HG02943 (cell line): ENCODE results near the gene ZNF761.
A peak's percentile ranks its signal among the peaks of the same experiment; 100 is the strongest.
"Not testable (repeated sequence)": the region's sequence is repeated elsewhere in the genome, so short reads cannot be mapped to it uniquely, and the experiment has no call there.

Source experiments
- ATAC-seq: cut with Tn5 transposase; IDR thresholded peaks from one replicate; pipeline ENCODE4 v1.9.1; 2021; ENCODE audit warnings: mild to moderate bottlenecking, low read depth, moderate library complexity; ENCODE audit not compliant: unreplicated experiment

The ZNF761 gene

DNA sequence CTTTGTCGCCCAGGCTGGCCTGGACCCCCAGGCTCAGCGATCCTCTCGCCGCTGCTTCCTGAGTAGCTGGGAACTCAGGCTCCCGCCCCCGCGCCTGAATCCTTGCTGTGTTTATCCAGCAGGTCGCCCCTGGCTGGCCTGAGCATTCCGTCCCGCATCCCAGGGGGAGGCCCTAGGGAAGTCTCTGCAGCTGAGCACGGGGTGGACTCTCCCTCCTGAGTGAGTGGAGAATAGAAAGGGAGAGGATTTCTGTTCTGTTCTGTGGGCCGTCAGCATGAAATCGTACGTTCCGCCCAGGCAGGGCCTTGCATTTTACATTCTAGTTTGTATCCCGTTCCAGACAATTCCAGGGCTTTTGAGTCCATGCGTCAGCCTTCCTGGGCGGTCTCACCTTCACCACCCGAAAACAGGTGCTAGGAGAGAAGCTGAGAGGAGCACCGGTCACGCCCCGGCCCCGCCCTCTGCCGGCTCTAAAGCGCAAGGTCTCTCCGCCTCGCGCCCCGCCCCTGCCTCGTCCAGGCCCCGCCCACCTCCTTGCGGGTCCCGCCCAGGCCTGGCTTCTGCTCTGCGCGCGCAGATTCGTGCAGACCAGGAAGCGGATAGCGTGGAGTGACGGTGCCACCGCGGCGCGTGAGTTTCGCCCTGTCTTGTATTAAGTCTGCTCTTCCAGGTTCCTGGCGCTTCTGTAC, at the start of gene ZNF761:
TSS of gene ZNF761 (plus strand) at position 586 of the 689 bp plus-strand sequence. CDS start 15,285 bp downstream, outside the sequence.
- ATAC-seq: peak; percentile 91

DNA sequence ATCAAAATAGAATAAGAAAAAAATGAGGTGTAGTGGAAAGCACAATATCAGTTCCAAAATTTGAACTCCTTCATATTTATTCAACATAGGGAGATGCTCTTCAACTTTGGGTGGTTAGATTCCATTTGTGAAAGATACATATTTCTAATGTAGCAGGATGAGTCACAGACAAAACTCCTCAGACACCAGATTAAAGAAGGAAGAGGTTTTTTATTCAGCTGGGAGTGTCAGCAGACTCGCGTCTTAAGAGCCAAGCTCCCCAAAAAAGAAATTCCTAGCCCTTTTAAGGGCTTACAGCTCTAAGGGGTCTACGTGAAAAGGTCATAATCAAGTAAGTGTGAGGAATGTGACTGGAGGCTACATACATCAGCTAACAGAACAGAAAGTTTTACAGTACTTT, 43.6 kb upstream of the ZNF761 start:
- ATAC-seq: no peak

DNA sequence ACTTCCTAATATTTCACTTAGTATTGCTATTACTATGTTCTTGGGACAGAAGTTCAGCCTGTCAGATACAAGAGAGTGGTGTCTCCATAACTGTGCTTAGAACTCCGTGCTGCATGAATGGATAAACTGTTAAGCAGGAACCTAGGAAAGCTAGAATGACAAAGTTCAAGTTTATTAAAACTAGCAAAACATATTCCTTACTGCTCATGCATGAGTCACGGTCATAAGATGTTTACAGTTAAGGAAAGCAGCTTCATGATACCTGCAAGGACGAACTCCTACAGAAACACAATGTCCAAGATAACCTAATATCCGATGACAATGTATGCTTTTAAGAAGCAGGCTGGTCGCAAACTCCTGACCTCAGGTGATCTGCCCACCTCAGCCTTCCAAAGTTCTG, 42.9 kb upstream of the ZNF761 start:
- no peak for ATAC-seq

DNA sequence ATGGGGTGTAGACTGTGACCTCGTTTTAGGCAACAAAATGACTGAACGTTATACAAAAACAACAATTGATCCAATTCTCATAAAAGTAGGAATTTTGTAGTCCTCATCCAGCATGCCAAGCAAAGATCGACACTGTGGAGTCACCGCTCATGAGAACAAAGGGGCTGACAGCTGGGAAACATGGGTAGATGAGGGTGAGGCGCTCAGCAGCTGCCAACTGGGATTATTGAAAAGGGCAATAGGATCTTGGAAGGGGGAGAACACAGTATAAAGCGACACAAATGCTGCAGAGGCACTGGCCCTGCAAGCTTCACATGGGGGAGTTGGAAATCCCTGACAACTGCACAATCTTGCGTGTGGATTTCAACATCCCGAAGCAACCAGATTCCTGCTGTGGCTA, 42.2 kb upstream of the ZNF761 start:
- ATAC-seq: no peak

DNA sequence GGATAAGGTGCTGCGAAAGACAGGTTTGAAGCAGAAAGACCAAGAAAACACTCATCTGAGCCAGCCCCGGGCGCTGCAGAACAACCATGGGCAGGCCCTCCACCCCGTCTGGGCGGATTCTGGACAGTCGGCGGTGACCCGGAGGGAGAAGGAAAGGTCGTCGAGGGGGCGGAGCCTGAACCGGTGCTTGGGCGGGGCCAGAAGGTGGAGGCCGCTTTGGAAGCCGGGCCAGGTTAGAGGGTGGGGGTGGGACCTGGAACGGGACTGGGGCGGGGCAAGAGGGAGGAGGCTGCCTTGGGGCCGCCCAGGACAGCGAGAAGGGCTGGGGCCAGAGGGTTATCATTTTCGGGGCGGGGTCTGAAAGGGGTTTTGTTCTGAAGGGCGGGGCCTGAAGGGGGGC, 41.8 kb upstream of the ZNF761 start:
- ATAC-seq: no peak

DNA sequence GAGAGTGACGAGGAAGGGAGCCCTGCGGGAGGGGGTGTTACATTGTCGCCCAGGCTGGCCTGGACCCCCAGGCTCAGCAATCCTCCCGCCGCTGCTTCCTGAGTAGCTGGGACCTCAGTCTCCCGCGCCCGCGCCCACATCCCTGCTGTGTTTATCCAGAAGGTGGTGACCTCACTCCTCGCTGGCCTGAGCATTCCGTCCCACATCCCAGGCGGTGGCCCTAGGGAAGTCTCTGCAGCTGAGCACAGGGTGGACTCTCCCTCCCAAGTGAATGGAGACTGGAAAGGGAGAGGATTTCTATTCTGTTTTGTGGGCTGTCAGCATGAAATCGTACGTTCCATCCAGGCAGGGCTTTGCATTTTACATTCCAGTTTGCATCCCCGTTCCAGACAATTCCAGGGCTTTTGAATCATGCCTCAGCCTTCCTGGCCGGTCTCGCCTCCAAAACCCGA, 37.2 kb upstream of the ZNF761 start:
- ATAC-seq: no peak

DNA sequence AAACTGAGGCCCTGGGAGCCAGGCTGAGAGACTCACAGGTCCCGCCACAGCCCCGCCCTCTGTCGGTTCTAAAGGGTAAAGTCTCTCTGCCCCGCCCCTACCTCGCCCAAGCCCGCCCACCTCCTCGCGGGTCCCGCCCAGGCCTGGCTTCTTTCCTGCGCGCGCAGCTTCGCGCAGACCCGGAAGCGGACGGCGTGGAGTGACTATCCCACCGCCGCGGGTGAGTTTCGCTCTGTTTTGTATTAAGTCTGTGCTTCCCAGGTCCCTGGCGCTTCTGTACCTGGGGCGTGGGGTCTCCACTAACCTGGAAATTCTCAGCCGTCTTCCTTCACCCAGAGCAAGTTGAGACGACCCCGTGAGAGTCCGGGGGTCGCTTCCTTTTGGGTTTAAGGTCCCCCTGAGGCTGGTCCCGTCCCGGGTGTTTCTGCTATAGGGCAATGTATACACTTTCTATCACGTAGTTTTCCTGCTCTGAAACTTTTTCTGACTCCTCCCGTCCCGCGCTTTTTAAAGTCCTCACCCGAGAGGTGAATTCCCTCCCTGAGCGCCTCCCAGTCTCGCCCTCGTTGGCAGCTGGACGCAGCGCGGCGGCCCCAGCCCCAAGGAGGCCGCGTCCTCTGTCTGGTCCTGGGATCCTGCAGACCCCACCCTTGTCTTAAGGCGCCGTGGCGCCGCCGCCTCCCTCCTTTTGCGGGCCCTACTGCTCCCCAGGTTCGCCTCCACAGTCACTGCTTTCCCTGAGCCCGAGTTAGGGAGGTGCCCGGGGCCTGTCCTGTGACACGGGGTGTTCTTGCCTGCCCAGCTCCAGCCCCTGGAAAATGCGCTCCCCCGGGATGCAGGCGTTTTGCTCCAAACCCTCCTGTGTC, 36.6 kb upstream of the ZNF761 start, which contains the start of gene ZNF765:
TSS of gene ZNF765 (plus strand) at position 176 of the 866 bp plus-strand sequence. CDS start 2,867 bp downstream, outside the sequence.
- peak; percentile 91 for ATAC-seq

DNA sequence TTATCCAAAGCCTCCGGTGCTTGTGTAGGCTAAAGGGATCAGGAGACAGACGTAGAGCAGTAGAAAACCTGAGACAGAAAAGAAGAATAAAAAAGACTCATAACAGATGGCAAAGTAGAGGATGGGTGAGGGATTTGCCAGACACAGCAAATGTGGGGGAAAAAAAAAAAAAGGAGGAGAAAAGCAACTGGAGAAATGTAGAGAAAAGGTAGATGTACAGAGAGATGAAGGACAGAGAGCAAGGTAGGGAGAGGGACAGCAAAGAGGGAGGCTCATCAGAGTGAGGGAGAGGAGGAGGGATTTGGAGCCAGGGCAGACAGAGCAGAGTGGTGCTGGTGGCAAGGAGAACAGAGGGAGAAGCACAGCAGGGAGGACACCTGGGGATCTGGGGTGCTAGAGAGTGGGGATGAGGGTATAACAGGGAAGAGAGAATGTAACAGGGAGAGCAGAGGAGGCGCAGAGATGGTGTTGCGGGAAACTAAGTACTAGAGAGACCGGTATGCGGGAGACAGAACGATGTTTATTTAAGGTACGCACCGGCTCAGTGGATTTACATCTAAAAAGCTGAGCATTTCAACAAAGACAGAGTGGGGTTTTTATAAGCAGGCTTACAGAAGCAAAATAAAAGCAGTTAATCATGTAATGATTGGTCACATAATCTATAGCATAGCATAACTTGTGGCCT, 35.8 kb upstream of the ZNF761 start:
- ATAC-seq: not testable (repeated sequence)

DNA sequence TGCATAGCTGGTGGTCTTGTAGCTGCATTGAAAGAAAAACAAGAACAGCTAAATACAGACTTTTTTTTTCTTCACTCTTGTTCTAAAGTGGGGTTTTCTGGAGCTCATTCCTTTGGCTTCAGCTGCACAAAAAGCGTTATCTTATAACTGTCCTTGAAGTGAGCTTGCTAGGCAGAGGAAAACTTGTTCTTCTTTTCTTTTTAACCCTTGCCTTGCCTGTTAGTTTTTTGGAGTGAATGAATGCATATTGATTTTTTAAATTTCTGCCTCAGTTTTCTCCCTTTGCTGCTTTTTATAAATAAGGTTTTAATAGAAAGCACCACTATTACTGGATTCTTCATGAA, 35.3 kb upstream of the ZNF761 start:
- no peak for ATAC-seq

DNA sequence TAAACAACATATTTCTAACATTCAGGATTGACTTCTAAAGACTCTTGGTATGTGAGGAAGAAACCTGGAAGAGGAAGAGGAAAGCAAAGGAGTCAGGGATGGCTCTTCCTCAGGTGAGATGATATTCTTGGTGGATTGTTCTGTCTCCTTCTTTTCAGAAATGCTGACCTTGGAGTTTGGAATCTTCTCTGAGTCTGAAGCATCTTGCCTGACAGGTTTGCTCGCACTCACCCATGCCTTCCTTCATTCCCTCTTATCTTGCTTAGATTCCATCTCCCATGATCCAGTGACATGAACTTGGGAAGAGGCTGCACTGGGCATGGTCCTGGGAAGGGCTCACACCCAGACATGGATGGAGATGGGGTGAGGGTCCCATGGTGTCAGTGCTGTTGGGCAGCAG, 33.9 kb upstream of the ZNF761 start:
- not testable (repeated sequence) for ATAC-seq

DNA sequence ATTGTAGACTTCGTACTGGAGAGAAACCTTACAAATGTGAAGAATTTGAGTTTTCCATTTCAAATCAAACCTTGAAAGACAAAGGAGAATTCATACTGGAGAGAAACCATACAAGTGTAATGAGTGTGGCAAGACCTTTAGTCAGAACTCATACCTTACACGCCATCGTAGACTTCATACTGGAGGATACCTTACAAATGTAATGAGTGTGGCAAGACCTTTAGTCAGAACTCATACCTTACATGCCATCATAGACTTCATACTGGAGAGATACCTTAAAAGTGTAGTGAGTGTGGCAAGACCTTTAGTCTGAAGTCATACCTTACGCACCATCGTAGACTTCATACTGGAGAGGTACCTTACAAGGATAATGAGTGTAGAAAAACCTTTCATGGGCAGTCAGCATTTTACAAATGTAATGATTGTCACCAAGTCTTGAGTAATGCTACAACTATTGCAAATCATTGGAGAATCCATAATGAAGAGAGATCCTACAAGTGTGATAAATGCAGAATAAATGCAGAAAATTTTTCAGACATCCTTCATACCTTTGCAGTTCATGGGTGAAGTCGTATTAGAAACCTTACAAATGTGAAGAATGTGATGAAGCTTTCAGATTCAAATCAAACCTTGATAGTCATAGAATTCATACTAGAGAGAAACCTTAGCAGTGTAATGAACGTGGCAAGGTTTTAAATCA, 22.1 kb upstream of the ZNF761 start:
- ATAC-seq: no peak

DNA sequence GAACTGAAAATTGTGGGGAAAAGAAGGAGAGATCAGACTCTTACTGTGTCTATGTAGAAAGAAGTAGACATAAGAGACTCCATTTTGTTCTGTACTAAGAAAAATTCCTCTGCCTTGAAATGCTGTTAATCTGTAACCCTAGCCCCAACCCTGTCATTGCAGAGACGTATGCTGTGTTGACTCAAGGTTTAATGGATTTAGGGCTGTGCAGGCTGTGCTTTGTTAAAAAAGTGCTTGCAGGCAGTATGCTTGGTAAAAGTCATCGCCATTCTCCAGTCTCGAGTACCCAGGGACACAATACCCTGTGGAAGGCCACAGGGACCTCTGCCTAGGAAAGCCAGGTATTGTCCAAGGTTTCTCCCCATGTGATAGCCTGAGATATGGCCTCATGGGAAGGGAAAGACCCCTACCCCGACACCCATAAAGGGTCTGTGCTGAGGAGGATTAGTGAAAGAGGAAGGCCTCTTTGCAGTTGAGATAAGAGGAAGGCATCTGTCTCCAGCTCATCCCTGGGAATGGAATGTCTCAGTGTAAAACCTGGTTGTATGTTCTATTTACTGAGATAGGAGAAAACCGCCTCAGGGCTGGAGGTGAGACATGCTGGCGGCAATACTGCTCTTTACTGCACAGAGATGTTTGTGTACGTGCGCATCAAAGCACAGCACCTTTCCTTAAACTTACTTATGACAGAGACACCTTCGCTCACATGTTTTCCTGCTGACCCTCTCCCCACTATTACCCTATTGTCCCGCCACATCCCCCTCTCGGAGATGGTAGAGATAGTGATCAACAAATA, 11.1 kb upstream of the ZNF761 start:
- not testable (repeated sequence) for ATAC-seq

DNA sequence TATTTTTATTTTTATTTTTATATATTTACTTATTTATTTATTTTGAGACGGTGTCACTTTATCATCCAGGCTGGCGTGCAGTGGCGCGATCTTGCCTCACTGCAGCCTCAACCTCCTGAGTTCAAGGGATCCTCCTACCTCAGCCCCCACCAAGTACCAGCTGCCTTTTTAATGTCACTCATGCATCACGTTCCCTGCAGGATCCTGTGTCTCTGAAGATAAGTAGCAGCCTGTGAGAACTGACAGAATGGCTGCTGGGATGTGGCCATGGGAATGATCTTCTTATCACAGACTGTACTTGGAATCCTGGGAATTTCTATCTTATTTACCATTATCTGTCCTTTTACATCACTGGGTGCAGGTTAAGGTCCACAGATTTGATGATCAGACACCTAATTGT, 9.2 kb upstream of the ZNF761 start:
- ATAC-seq: no peak

DNA sequence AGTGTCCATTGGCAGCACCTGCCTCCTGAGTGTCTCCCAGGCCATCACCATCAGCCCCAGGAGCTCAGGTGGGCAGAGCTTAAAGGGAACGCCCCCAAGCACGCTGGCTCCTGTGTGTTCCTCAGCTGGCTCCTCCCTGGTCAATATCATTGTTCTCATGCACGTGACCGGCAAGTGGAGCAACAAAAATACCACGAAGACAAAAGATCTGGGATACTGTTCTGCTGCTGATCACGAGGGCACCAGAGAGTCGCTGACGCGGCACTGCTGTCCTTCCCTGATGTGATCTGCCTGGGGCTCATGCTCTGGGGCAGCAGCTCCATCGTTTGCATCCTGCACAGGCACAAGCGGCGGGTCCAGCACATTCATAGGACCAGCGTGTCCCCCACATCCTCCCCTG, 8.7 kb upstream of the ZNF761 start:
- not testable (repeated sequence) for ATAC-seq

DNA sequence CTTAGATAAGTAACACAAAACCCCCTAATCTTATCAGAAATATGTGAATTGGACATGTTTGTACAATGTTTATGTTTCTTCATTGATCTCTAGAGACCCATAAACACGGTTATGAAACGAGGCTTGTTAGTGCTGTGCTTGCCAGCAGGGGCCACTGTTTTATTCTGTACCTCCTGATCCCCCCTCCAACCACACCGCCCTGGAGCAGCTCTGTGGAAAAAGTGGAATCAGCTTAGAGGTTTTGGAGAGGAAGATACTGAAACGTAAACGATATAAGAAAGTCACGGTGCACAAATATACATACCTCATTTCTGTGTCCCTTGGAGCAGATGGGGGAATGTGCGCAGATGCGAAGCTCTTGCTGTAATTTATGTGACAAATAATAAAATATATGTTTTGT, 8.1 kb upstream of the ZNF761 start:
- not testable (repeated sequence) for ATAC-seq

DNA sequence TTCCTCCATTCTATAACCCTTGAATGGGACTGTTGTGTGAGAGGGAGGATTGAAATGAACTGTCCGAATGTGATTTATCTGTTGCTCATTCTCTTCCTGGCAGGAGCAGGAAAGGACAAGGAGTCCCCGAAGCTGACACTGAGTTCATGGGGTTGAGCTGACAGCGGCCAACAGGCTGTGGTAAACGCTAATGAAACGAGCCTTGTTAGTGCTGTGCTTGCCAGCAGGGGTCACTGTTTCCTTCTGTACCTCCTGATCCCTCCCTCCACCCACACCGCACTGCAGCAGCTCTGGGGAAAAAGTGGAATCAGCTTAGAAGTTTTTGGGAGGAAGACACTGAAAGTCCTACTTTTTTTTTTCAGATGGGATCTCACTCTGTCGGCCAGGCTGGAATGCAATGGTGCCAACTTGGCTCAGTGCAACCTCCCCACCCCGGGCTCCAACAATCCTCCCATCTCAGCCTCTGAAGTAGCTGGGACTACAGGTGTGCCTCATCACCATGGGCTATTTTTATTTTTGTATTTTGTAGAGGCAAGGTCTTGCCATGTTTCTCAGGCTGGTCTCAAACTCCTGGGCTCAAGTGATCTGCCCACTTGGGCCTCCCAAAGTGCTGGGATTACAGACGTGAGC, 6.7 kb upstream of the ZNF761 start:
- ATAC-seq: no peak

DNA sequence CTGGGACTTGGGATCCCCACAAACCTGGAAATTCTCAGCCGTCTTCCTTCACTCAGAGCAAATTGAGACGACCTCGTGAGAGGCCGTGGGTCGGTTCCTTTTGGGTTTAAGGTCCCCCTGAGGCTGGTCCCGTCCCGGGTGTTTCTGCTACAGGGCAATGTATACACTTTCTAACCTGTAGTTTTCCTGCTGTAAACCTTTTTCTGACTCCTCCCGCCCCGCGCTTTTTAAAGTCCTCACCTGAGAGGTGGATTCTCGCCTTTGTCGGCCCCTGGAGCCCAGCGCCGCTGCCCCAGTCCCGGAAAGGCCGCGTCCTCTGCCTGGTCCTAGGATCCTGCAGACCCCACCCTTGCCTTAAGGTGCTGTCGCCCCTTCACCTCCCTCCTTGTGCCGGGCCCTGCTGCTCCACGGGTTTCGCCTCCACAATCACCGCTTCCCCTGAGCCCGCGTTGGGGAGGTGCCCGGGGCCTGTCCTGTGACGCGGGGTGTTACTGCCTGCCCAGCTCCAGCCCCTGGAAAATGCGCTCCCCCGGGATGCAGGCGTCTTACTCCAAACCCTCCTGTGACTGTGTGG, 391 bp downstream of the ZNF761 start:
- ATAC-seq: peak; percentile 40

DNA sequence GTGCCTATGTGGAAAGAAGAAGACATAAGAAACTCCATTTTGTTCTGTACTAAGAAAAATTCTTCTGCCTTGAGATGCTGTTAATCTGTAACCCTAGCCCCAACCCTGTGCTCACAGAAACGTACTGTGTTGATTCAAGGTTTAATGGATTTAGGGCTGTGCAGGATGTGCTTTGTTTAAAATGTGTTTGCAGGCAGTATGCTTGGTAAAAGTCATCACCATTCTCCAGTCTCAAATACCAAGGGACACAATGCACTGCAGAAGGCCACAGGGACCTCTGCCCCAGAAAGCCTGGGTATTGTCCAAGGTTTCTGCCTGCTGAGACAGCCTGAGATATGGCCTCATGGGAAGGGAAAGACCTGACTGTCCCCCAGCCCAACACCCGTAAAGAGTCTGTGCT, 12.0 kb downstream of the ZNF761 start:
- ATAC-seq: not testable (repeated sequence)

DNA sequence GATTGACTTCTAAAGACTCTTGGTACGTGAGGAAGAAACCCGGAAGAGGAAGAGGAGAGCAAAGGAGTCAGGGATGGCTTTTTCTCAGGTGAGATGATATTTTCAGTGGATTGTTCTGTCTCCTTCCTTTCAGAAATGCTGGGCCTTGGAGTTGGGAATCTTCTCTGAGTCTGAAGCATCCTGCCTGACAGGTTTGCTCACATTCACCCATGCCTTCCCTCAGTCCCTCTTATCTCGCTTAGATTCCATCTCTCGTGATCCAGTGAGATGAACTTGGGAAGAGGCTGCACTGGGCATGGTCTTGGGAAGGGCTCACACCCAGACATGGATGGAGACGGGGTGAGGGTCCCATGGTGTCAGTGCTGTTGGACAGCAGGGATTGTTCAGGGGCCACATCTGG, 15.4 kb downstream of the ZNF761 start:
- not testable (repeated sequence) for ATAC-seq
